Measurements from ENCODE around the gene GLRX. TPM values are rescaled to one million over a fixed set of nuclear protein-coding genes. Genes with fewer than 3 reads are reported as not detected.

Gene GLRX
- total and polyA plus RNA-seq, 2 of the 4 experiments (the other 2 are of a cell fraction): 142 to 193 TPM

DNA sequence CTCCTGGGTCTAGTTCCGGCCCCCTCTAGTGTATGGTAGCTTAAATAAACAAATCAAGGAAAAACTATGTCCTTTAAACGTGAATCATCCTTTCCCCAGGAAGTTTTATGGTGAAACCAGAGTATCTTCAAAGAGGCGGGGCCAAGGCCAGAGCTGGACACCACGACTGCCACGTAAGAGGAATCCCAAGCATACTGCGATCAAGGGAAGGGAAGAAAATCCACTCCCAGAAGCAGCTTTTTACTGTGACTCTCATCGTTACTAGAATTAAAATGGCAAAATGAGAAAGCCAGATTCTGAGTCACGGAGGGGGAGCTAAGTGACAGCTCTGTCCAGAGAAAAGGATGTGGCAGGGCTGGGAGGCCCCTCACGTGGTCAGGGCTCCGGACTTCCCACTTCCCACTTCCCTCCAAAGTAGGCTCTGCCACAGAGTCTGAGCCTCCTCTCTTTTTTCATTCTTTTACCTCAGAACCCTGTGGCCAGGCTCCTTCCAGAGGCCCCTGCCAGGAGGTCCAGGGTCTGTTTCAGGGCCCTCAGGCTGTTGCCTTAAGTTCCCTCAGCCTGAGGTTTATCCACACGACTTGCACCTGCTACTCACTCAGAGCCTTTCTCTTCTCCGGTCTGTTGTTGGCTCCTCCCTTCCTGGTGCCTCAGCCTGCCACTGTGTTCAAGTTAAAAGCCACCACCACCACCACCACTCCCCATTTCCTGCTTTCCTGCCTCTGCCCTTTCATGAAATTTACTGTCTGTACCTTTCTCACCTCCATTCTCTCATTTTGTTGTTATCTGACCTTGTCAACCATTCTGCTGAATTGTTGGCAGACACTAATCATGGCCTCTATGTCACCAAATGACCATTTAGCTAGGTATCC lies 1.4 kb upstream of the GLRX start:
- no TSS peak for BruUV-seq (replicated peaks)
- WGBS, 2 experiments (ENCODE audit: extremely low coverage in 2 of 2, insufficient read length in 1 of 2): 8% methylated on average over 2 of the region's 12 CpGs; no CpG with 5 or more reads in 1 of the 2 experiments
- Histone ChIP-seq H3K9me1 (ENCODE audit: insufficient read depth, low read length) (peaks cover 11% of the 10 kb centered on the region), H2AK9ac (replicated peaks; ENCODE audit: low read depth, low read length, poor library complexity) (peak overlapping the region; percentile 94), H3K27ac (ENCODE audit: insufficient read depth, low read length) (peak overlapping the region; percentile 96), H2AK5ac (ENCODE audit: low read depth, low read length) (peak overlapping the region; percentile 93), H4K8ac (ENCODE audit: low read depth in 2 of 2, low read length in 2 of 2) (peak overlapping the region; percentile 72 to 97), H2BK20ac (ENCODE audit: low read depth, low read length) (peak overlapping the region; percentile 97), H3K4me1 (ENCODE audit: control insufficient read depth, insufficient read depth, low read length) (peaks cover 16% of the 10 kb centered on the region), H3K36me3 (ENCODE audit: control insufficient read depth, insufficient read depth, low read length) (no peaks in the 10 kb centered on the region), H2BK15ac (ENCODE audit: low read depth, low read length) (peak overlapping the region; percentile 97; the same call in 2 of the 3 replicates), H2AFZ (replicated peaks; ENCODE audit: low read length, poor library complexity) (peak overlapping the region; percentile 83), H3K56ac (ENCODE audit: extremely low read depth, insufficient read depth, low read length) (peak overlapping the region; percentile 80), H3K4me3 (ENCODE audit: insufficient read depth, low read depth, low read length) (peak overlapping the region; percentile 4; the same call in 1 of the 2 replicates), H3K23ac (ENCODE audit: low read depth, low read length) (peak overlapping the region; percentile 95), H4K20me1 (ENCODE audit: insufficient read depth, low read length) (peaks cover 17% of the 10 kb centered on the region; the same call in 1 of the 2 replicates), H3K9ac (ENCODE audit: low read depth, low read length) (peak overlapping the region; percentile 74), H3K4ac (ENCODE audit: low read depth, low read length) (peak overlapping the region; percentile 98), H3K4me2 (ENCODE audit: low read depth, low read length) (peak overlapping the region; percentile 75), H4K5ac (ENCODE audit: low read depth, low read length) (peak overlapping the region; percentile 91), H2BK5ac (ENCODE audit: low read depth, low read length, poor library complexity, severe bottlenecking) (peak overlapping the region; percentile 98), H3K14ac (replicated peaks; ENCODE audit: low read depth, low read length) (peak overlapping the region; percentile 91), H3K27me3 (ENCODE audit: control insufficient read depth, insufficient read depth, low read length) (no peaks in the 10 kb centered on the region), H3K18ac (ENCODE audit: low read depth, low read length) (peak overlapping the region; percentile 92), H2BK120ac (ENCODE audit: low read depth, low read length) (peak overlapping the region; percentile 97), H3K9me3 (ENCODE audit: control insufficient read depth, insufficient read depth, low read length) (no peaks in the 10 kb centered on the region), H3K79me1 (ENCODE audit: low read depth in 1 of 2, low read length in 2 of 2) (peaks cover 0 to 36% of the 10 kb centered on the region in 2 experiments; a peak in 2 of 4 replicates), H4K91ac (ENCODE audit: insufficient read depth, low read depth, low read length) (peak overlapping the region; percentile 97)
- CTCF ChIA-PET: interaction anchor here (1.2 kb wide), 1 partner anchor 43 kb away, joined by 4 read pairs; no protein-coding TSS in a partner anchor
- in situ Hi-C loops (cut with MboI; ENCODE audit: low sequenced_read_pairs): loop anchor here (5.0 kb wide), 1 partner anchor 37 kb away; no protein-coding TSS in a partner anchor
- intact Hi-C loops (cut with micrococcal nuclease): loop anchor here (2.0 kb wide), 2 partner anchors 43 to 89 kb away; no protein-coding TSS in a partner anchor
- TF ChIP-seq RCOR1 (IDR thresholded peaks at IDR 0.05; ENCODE audit: insufficient replicate concordance, low read length) (no peak), POLR2A (IDR thresholded peaks at IDR 0.05; ENCODE audit: low read depth, low read length) (peak; percentile 67; the same call in 1 of the 2 replicates), FOS (IDR thresholded peaks at IDR 0.05; ENCODE audit: low read depth, low read length) (peak; percentile 62; the same call in 1 of the 2 replicates), MAFK (IDR thresholded peaks at IDR 0.05; ENCODE audit: low read depth, low read length) (no peak), CEBPB (IDR thresholded peaks at IDR 0.05; ENCODE audit: low read depth, low read length) (peak; percentile 66), BHLHE40 (IDR thresholded peaks at IDR 0.05; ENCODE audit: low read depth, low read length) (0 out of 2 replicates have a peak, but pooled peaks have one; percentile 6), MAZ (IDR thresholded peaks at IDR 0.05; ENCODE audit: borderline replicate concordance, low read depth, low read length) (peak; percentile 67; the same call in 1 of the 2 replicates), CHD1 (IDR thresholded peaks at IDR 0.05; ENCODE audit: low read depth, low read length) (no peak)
- TF ChIP-seq, protein P1, sequence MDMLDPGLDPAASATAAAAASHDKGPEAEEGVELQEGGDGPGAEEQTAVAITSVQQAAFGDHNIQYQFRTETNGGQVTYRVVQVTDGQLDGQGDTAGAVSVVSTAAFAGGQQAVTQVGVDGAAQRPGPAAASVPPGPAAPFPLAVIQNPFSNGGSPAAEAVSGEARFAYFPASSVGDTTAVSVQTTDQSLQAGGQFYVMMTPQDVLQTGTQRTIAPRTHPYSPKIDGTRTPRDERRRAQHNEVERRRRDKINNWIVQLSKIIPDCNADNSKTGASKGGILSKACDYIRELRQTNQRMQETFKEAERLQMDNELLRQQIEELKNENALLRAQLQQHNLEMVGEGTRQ (IDR thresholded peaks at IDR 0.05; ENCODE audit: low read depth, low read length): peak; percentile 90
- TF ChIP-seq, protein P2, sequence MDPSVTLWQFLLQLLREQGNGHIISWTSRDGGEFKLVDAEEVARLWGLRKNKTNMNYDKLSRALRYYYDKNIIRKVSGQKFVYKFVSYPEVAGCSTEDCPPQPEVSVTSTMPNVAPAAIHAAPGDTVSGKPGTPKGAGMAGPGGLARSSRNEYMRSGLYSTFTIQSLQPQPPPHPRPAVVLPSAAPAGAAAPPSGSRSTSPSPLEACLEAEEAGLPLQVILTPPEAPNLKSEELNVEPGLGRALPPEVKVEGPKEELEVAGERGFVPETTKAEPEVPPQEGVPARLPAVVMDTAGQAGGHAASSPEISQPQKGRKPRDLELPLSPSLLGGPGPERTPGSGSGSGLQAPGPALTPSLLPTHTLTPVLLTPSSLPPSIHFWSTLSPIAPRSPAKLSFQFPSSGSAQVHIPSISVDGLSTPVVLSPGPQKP (IDR thresholded peaks at IDR 0.05; ENCODE audit: borderline replicate concordance, low read depth, low read length): no peak
- ATAC-seq (ENCODE audit: low read depth) (peak; percentile 67), DNase-seq (peak; percentile 97)
- POLR2A ChIA-PET (ENCODE audit: unreplicated experiment): interaction anchor here (1.2 to 2.0 kb wide), 5 partner anchors 10 to 93 kb away, joined by 3 to 15 read pairs (median 6); partner anchors contain the start of gene RHOBTB3
- dilution Hi-C loops (cut with HindIII; ENCODE audit: low sequenced_read_pairs, unreplicated experiment): no loop called here
